MCF 10A (cell line): ENCODE data around the gene CCN5. TPM values are rescaled to one million over a fixed set of nuclear protein-coding genes. Genes with fewer than 3 reads are reported as not detected.

Source experiments
- BruUV-seq: library from RNA; stranded (reverse); fragments of 400-500 nt; replicated peaks from 2 replicates; lab custom pipeline; 2021; lab: Mats Ljungman, UMichigan
- CTCF ChIA-PET: fragments of 300-600 bp; sonication (Branson Sonifier 250); formaldehyde crosslinking; extraction: SDS; loops from one replicate; lab custom pipeline; 2021; ENCODE audit warnings: antibody characterized with exemption, inconsistent platforms; lab: Yijun Ruan, JAX
- POLR2A ChIA-PET: fragments of 300-600, 350-650 bp; sonication (Branson Sonifier 250); formaldehyde crosslinking; extraction: SDS; loops from one replicate; lab custom pipeline; 2020; ENCODE audit warnings: antibody characterized with exemption, inconsistent platforms; lab: Yijun Ruan, JAX
- DNase-seq: peaks from one replicate; pipeline ENCODE4 v3.0.0-alpha.2; 2018; ENCODE audit not compliant: unreplicated experiment
- H3K27ac Mint-ChIP-seq: one replicate; pipeline ENCODE4 v1.8.0; 2022; ENCODE audit warnings: mild to moderate bottlenecking, low read depth, mixed read lengths; ENCODE audit not compliant: unreplicated experiment
- H3K27me3 Mint-ChIP-seq: one replicate; pipeline ENCODE4 v1.8.0; 2022; ENCODE audit warnings: mixed read lengths; ENCODE audit not compliant: insufficient read depth, unreplicated experiment
- H3K36me3 Mint-ChIP-seq: one replicate; pipeline ENCODE4 v1.8.0; 2022; ENCODE audit warnings: mild to moderate bottlenecking, moderate library complexity, mixed read lengths; ENCODE audit not compliant: insufficient read depth, unreplicated experiment
- H3K4me1 Mint-ChIP-seq: one replicate; pipeline ENCODE4 v1.8.0; 2022; ENCODE audit warnings: mixed read lengths; ENCODE audit not compliant: insufficient read depth, unreplicated experiment
- H3K4me3 Mint-ChIP-seq: one replicate; pipeline ENCODE4 v1.8.0; 2022; ENCODE audit warnings: mild to moderate bottlenecking, moderate library complexity, mixed read lengths; ENCODE audit not compliant: unreplicated experiment
- H3K9me3 Mint-ChIP-seq: one replicate; pipeline ENCODE4 v1.8.0; 2022; ENCODE audit warnings: mixed read lengths; ENCODE audit not compliant: unreplicated experiment
- CTCF ChIP-seq: fragments of 200-600 bp; IDR thresholded peaks from one replicate; pipeline ENCODE4 v1.8.0; 2022; ENCODE audit warnings: antibody characterized with exemption, mild to moderate bottlenecking; ENCODE audit not compliant: unreplicated experiment
- intact Hi-C: fragments of 100-400 bp; cut with micrococcal nuclease; formaldehyde crosslinking; loops from 2 replicates; pipeline ENCODE4 v1.14.1; 2022
- total RNA-seq: library from RNA; stranded (reverse); gene quantifications from 2 replicates; pipeline ENCODE4 v1.2.3, GENCODE V29; 2022

CCN5 gene
- total RNA-seq, 1 experiment from 2014 or later, result 1.4 TPM

- POLR2A ChIA-PET, result interaction anchor here (0.6 to 1.9 kb wide), 11 partner anchors 17 to 428 kb away, joined by 3 to 7 read pairs (median 3); partner anchors contain the start of genes PI3 and YWHAB
- TF ChIP-seq CTCF, result no peak
- H3K9me3 Mint-ChIP-seq, result no peaks in the 10 kb centered on the region
- CTCF ChIA-PET, result interaction anchor here (0.6 to 5.8 kb wide), 38 partner anchors 8 to 896 kb away, joined by 3 to 102 read pairs (median 6); partner anchors contain the start of gene YWHAB
- H3K27ac Mint-ChIP-seq, result no peak overlapping the region
- TSS peak; percentile 32 for BruUV-seq
- H3K27me3 Mint-ChIP-seq, result peaks cover 55% of the 10 kb centered on the region
- H3K4me3 Mint-ChIP-seq, result peak overlapping the region; percentile 39
- DNase-seq, result no peak
- intact Hi-C loops, result loop anchor here (1.0 kb wide), 1 partner anchor 121 kb away; no protein-coding TSS in a partner anchor
- no peaks in the 10 kb centered on the region for H3K36me3 Mint-ChIP-seq
- peaks cover 20% of the 10 kb centered on the region for H3K4me1 Mint-ChIP-seq
These were observed 31.4 kb downstream of the CCN5 start for GRCh38 chr20:44746367-44747165.

- peak; percentile 63 for TF ChIP-seq CTCF
- DNase-seq, result peak; percentile 98
- peak overlapping the region; percentile 77 for H3K27ac Mint-ChIP-seq
- intact Hi-C loops, result loop anchor here (1.0 kb wide), 1 partner anchor 120 kb away; no protein-coding TSS in a partner anchor
- H3K4me3 Mint-ChIP-seq, result peak overlapping the region; percentile 39
- no peaks in the 10 kb centered on the region for H3K36me3 Mint-ChIP-seq
- BruUV-seq, result no TSS peak
- peaks cover 20% of the 10 kb centered on the region for H3K4me1 Mint-ChIP-seq
- ChIA-PET CTCF (interaction anchor here (0.6 to 5.8 kb wide), 60 partner anchors 9 to 573 kb away, joined by 3 to 102 read pairs (median 4); partner anchors contain the start of gene YWHAB), POLR2A (interaction anchor here (0.6 to 1.9 kb wide), 13 partner anchors 18 to 427 kb away, joined by 3 to 7 read pairs (median 3); partner anchors contain the start of genes PI3 and YWHAB)
- peaks cover 47% of the 10 kb centered on the region for H3K27me3 Mint-ChIP-seq
- H3K9me3 Mint-ChIP-seq, result no peaks in the 10 kb centered on the region
These were observed 32.2 kb downstream of the CCN5 start for GRCh38 chr20:44747166-44748004.

- Mint-ChIP-seq H3K27me3 (peaks cover 41% of the 10 kb centered on the region), H3K4me1 (peaks cover 20% of the 10 kb centered on the region), H3K36me3 (no peaks in the 10 kb centered on the region), H3K27ac (no peak overlapping the region), H3K4me3 (no peak overlapping the region), H3K9me3 (no peaks in the 10 kb centered on the region)
- no peak for TF ChIP-seq CTCF
- no TSS peak for BruUV-seq
- intact Hi-C loops, result no loop called here
- ChIA-PET POLR2A (interaction anchor here (0.6 to 1.9 kb wide), 7 partner anchors 18 to 219 kb away, joined by 3 to 7 read pairs (median 5); partner anchors contain the start of gene YWHAB), CTCF (interaction anchor here (0.6 to 5.8 kb wide), 50 partner anchors 10 to 276 kb away, joined by 3 to 102 read pairs (median 5); partner anchors contain the start of gene YWHAB)
- DNase-seq, result no peak
These were observed 32.8 kb downstream of the CCN5 start for GRCh38 chr20:44748005-44748370.
